ENCODE results near the gene ZNF747.

GRCh38 chr16:30490210-30490609 is 44.4 kb downstream of the ZNF747 start:
- TF ChIP-seq, protein P1, sequence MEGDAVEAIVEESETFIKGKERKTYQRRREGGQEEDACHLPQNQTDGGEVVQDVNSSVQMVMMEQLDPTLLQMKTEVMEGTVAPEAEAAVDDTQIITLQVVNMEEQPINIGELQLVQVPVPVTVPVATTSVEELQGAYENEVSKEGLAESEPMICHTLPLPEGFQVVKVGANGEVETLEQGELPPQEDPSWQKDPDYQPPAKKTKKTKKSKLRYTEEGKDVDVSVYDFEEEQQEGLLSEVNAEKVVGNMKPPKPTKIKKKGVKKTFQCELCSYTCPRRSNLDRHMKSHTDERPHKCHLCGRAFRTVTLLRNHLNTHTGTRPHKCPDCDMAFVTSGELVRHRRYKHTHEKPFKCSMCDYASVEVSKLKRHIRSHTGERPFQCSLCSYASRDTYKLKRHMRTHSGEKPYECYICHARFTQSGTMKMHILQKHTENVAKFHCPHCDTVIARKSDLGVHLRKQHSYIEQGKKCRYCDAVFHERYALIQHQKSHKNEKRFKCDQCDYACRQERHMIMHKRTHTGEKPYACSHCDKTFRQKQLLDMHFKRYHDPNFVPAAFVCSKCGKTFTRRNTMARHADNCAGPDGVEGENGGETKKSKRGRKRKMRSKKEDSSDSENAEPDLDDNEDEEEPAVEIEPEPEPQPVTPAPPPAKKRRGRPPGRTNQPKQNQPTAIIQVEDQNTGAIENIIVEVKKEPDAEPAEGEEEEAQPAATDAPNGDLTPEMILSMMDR (IDR thresholded peaks at IDR 0.05), result no peak
- TF ChIP-seq POLR2A (IDR thresholded peaks at IDR 0.05), result no peak
- no peak for TF ChIP-seq POLR2AphosphoS5 (IDR thresholded peaks at IDR 0.05)
